Chondrocyte (in vitro differentiated cells): ENCODE measurements around the gene RNF138. TPM values are rescaled to one million over a fixed set of nuclear protein-coding genes. Genes with fewer than 3 reads are reported as not detected.

Experiments used
- DNase-seq: peaks from one replicate; pipeline ENCODE4 v3.0.0; 2021; ENCODE audit warnings: mixed read lengths, low spot score
- H3K27ac Mint-ChIP-seq: one replicate; pipeline ENCODE4 v1.8.0; 2021; ENCODE audit warnings: mild to moderate bottlenecking, moderate library complexity, mixed read lengths; ENCODE audit not compliant: unreplicated experiment
- H3K27me3 Mint-ChIP-seq: 2 replicates; pipeline ENCODE4 v1.8.0; 2021; ENCODE audit warnings: low read depth, mixed read lengths
- H3K36me3 Mint-ChIP-seq: 2 replicates; pipeline ENCODE4 v1.8.0; 2021; ENCODE audit warnings: low read depth, mixed read lengths
- H3K4me1 Mint-ChIP-seq: 2 replicates; pipeline ENCODE4 v1.8.0; 2021; ENCODE audit warnings: low read depth, mild to moderate bottlenecking, mixed read lengths
- H3K4me3 Mint-ChIP-seq: one replicate; pipeline ENCODE4 v1.8.0; 2021; ENCODE audit warnings: mild to moderate bottlenecking, moderate library complexity, mixed read lengths; ENCODE audit not compliant: unreplicated experiment
- H3K9me3 Mint-ChIP-seq: 2 replicates; pipeline ENCODE4 v1.8.0; 2021; ENCODE audit warnings: low read depth, mixed read lengths
- CTCF ChIP-seq: fragments of 200-600 bp; sonication (generic); IDR thresholded peaks from 2 replicates; pipeline ENCODE4 v1.5.0; 2021; ENCODE audit warnings: antibody characterized with exemption, mild to moderate bottlenecking, moderate library complexity
- total RNA-seq: library from RNA; stranded (reverse); gene quantifications from 3 replicates; pipeline ENCODE4 v1.2.1, GENCODE V29; 2021

RNF138 gene
- total RNA-seq, 1 donor from 2014 or later, result 13.5 TPM

- H3K4me1 Mint-ChIP-seq, result no peaks in the 10 kb centered on the region
- H3K36me3 Mint-ChIP-seq, result no peaks in the 10 kb centered on the region
- H3K9me3 Mint-ChIP-seq, result no peaks in the 10 kb centered on the region
- no peak for DNase-seq
- TF ChIP-seq CTCF, result no peak
- H3K4me3 Mint-ChIP-seq, result no peak overlapping the region
- H3K27ac Mint-ChIP-seq, result no peak overlapping the region
- no peaks in the 10 kb centered on the region for H3K27me3 Mint-ChIP-seq
These were observed 34.9 kb upstream of the RNF138 start for GRCh38 chr18:32056613-32057358.

GRCh38 chr18:32057624-32058165, 34.0 kb upstream of the RNF138 start:
- no peak for TF ChIP-seq CTCF
- H3K4me3 Mint-ChIP-seq, result no peak overlapping the region
- H3K27me3 Mint-ChIP-seq, result no peaks in the 10 kb centered on the region
- H3K4me1 Mint-ChIP-seq, result no peaks in the 10 kb centered on the region
- H3K27ac Mint-ChIP-seq, result no peak overlapping the region
- H3K36me3 Mint-ChIP-seq, result no peaks in the 10 kb centered on the region
- DNase-seq, result no peak
- H3K9me3 Mint-ChIP-seq, result no peaks in the 10 kb centered on the region

GRCh38 chr18:32060026-32060425, 31.6 kb upstream of the RNF138 start:
- H3K9me3 Mint-ChIP-seq, result no peaks in the 10 kb centered on the region
- H3K36me3 Mint-ChIP-seq, result no peaks in the 10 kb centered on the region
- no peak for TF ChIP-seq CTCF
- H3K4me3 Mint-ChIP-seq, result no peak overlapping the region
- H3K4me1 Mint-ChIP-seq, result peaks cover 9% of the 10 kb centered on the region
- no peaks in the 10 kb centered on the region for H3K27me3 Mint-ChIP-seq
- no peak overlapping the region for H3K27ac Mint-ChIP-seq
- DNase-seq, result no peak

GRCh38 chr18:32067375-32068167, 24.1 kb upstream of the RNF138 start:
- Mint-ChIP-seq H3K27me3 (no peaks in the 10 kb centered on the region), H3K36me3 (no peaks in the 10 kb centered on the region), H3K4me3 (no peak overlapping the region), H3K4me1 (peaks cover 9% of the 10 kb centered on the region), H3K27ac (no peak overlapping the region), H3K9me3 (no peaks in the 10 kb centered on the region)
- DNase-seq, result no peak
- no peak for TF ChIP-seq CTCF

GRCh38 chr18:32072321-32072720, 19.4 kb upstream of the RNF138 start:
- TF ChIP-seq CTCF, result peak; percentile 77
- Mint-ChIP-seq H3K4me1 (peaks cover 2% of the 10 kb centered on the region), H3K36me3 (no peaks in the 10 kb centered on the region), H3K9me3 (no peaks in the 10 kb centered on the region), H3K27ac (no peak overlapping the region), H3K27me3 (no peaks in the 10 kb centered on the region), H3K4me3 (no peak overlapping the region)
- no peak for DNase-seq
